GM18858 (cell line): ENCODE results near the gene FAM124A.

ENCODE experiments used
- ATAC-seq: cut with Tn5 transposase; IDR thresholded peaks from one replicate; pipeline ENCODE4 v1.9.1; 2021; ENCODE audit not compliant: unreplicated experiment

The FAM124A gene, protein sequence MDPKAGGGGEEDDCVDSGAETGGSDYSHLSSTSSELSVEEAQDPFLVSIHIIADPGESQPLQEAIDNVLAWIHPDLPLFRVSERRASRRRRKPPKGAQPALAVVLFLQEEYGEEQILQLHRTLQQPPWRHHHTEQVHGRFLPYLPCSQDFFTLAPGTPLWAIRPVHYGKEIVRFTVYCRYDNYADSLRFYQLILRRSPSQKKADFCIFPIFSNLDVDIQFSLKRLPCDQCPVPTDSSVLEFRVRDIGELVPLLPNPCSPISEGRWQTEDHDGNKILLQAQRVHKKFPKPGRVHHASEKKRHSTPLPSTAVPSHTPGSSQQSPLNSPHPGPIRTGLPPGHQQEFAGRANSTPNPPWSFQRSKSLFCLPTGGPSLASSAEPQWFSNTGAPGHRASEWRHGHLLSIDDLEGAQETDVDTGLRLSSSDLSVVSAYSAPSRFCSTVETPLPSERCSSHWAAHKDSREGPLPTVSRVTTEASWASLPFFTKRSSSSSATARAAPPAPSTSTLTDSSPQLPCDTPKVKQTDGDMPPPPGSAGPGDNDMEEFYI

GRCh38 chr13:51222037-51222685, at the start of gene FAM124A:
FAM124A (plus strand) TSS chr13:51222398; CDS start chr13:51222502, 104 bp downstream.
- ATAC-seq: no peak

DNA sequence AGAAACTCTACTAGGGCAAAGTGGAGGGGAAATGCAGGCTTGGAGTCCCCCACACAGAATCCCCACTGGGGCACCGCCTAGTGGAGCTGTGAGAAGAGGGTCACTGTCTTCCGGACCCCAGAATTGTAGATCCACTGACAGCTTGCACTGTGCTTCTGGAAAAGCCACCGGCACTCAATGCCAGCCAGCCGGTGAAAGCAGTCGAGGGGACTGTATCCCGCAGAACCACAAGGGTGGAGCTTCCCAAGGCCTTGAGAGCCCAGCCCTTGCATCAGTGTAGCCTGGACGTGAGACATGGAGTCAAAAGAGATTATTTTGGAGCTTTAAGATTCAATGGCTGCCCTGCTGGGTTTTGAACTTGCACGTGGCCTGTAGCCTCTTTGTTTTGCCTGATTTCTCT, 47.2 kb upstream of the FAM124A start:
- ATAC-seq: no peak

DNA sequence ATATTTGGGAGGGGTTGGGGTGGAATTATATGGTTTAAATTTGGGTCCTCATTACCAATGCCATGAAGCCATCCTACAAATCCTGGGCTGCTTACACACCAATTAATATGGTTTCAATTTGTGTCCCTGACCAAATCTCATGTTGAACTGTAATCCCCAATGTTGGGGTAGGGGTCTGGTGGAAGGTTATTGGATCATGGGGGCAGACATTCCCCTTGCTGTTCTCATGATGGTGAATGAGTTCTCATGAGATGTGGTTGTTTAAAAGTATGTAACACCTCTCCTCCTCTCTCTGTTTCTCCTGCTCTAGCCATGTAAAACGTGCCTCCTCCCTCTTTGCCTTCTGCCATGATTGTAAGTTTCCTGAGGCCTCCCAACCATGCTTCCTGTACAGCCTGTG, 46.6 kb upstream of the FAM124A start:
- no peak for ATAC-seq

- no peak for ATAC-seq
These were observed 45.0 kb upstream of the FAM124A start for GRCh38 chr13:51177188-51177587.

GRCh38 chr13:51178456-51179074, 43.6 kb upstream of the FAM124A start:
- no peak for ATAC-seq

DNA sequence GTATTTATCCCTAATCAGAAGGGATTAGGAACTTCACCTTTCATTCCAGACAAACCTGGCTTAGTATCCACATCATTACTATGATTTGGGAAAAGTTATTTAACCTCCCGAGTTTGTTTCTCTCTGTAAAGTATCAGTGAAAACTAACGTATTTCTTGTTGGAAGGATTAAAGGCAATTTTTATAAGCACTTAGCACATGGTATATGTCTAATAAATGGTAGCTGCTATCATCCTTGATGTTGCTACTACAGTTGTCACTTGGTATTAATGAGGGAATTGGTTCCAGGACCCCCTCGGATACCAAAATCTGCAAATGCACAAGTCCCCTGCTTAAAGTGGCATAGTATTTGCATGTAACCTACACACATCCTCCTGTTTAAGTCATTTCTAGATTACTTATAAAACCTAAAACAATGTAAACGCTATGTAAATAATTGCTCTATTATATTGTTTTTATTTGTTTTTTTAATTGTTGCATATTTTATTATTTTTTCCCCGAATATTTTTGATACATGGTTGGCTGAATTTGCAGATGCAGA, 42.7 kb upstream of the FAM124A start:
- ATAC-seq: no peak

DNA sequence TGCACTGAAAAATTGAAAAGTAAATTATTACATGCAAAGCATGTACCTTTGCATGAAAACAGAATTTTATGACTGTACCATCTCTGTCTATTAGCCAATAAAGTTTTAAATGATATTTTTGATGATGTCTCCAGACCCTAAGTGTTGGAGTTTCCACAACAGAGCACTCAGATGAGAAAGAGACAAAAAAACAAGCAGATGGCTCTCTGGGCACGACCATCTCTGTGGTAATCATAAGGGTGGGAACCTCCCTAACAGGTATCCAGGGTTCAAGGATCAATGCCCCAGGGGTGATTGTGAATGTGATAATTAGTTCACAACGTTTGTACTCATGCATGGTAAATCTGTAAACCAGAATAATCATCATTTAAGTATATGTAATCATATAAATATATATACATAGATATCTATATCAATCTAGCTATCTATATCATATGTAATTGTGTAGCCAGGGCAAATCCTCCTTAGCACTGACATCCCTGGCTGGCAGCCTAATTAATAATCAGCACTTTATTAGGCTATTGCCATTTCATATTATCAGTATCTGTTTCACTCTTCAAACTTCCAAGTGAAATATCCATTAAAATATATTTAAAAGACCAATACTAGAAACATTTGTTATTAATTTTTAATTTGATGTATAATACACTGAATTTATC, 41.2 kb upstream of the FAM124A start:
- no peak for ATAC-seq

GRCh38 chr13:51181786-51182383, 40.3 kb upstream of the FAM124A start:
- ATAC-seq: no peak

GRCh38 chr13:51191743-51192142, 30.5 kb upstream of the FAM124A start:
- no peak for ATAC-seq

- ATAC-seq: no peak
These were observed 29.9 kb upstream of the FAM124A start for GRCh38 chr13:51192348-51192747.

DNA sequence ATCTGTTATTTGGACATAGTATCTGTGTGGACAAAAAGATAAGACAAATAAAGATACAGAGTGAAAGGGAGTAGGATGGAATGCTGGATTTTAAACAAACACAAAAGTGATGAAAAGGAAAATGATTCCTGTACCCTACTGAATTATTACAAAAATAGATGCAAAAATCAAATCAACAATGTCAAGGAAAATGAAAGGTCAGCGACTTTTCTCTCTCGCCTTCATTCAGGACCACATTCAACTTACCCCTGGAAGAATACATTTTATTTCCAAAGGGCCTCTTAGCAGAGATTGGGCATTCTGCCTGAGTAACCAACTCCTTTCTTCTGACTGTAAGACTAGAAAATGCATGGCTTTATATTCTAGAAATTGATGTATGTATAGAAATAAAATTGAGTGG, 28.8 kb upstream of the FAM124A start:
- ATAC-seq: no peak

- no peak for ATAC-seq
These were observed 27.3 kb upstream of the FAM124A start for GRCh38 chr13:51194942-51195341.

DNA sequence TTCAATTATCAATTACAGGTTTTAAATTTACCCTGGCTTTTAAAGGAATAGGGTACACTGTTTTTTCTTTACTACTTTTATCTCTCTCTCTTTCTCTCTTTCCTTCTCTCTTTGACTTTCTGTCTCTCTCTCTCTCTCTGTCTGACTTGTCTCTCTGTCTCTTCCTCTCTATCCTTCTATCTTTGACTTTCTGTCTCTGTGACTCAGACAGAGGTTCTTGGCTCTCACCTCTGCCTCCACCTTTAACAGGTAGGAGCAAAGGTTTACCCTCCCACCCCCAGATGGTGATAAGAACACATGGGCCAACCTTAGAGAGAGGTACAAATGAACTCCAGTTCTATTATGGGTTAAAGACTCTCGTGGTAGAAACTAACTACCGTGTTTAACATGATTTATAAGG, 20.3 kb upstream of the FAM124A start:
- no peak for ATAC-seq

GRCh38 chr13:51202477-51203046, 19.6 kb upstream of the FAM124A start:
- no peak for ATAC-seq

- ATAC-seq: no peak
These were observed 15.6 kb upstream of the FAM124A start for GRCh38 chr13:51206584-51206983.

DNA sequence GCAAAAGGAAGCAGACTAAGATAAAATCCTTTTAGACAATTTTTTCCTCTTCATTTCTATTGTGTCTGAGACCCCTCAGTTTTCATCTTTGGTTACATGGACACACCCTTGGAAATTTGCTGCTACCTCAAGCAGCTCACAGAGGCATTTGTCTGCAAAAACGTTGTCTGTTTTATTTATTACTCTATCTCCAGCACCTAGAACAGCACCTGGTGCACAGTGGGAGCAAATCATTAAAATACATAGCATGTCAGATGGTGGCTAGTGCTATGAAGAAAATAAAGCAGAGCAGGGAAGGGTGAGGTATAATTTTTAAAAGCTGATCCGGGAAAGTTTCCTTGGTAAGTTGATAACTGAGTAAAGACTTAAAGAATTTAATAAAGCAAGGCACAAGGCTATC, 14.3 kb upstream of the FAM124A start:
- no peak for ATAC-seq

GRCh38 chr13:51208716-51209115, 13.5 kb upstream of the FAM124A start:
- no peak for ATAC-seq

DNA sequence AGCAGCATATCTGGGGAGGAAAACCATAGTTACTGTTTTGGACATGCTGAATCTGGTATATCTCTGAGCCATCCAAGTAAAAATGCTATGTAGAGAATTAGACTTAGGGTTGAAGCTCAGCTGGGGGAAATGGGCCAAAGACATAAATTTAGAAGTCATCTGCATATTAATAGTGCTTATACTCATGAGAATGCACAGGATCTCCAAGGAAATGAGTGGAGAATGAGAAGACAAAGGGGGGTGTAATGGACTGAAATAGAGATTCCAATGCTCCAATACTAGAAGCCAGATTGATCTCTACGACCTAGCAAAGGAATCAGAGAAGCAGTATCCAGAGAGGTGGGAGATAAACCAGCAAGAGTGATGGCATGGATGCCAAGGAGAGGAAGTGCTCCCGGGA, 10.3 kb upstream of the FAM124A start:
- no peak for ATAC-seq

GRCh38 chr13:51212758-51213157, 9.4 kb upstream of the FAM124A start:
- no peak for ATAC-seq

DNA sequence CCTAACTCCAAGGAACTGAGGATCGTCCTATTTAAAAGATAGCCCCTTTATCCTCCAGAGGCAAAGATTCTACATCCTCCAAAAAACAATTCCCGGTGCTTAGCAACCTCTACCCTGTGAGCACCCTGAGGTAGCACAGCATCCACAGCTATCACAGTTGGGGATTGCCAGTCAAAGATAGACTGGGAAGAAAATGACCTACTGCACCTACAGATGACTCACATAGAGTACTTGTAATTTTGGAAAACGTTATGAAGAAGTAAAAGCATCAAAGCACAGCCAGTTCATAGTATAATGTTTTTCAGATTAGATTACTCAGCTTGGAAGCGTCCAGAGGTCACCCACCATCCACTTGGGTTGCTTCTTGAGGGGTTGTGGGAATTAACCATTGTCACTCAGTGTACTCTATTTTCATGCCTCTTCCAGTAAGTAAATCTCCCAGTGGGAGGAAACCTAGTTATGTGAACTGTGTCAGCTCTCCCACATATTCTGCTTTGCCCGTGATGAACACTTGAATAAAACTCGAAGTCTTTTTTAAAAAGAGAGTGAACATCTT, 8.9 kb upstream of the FAM124A start:
- no peak for ATAC-seq
